ENCODE data around the gene HS3ST5.

Gene HS3ST5

DNA sequence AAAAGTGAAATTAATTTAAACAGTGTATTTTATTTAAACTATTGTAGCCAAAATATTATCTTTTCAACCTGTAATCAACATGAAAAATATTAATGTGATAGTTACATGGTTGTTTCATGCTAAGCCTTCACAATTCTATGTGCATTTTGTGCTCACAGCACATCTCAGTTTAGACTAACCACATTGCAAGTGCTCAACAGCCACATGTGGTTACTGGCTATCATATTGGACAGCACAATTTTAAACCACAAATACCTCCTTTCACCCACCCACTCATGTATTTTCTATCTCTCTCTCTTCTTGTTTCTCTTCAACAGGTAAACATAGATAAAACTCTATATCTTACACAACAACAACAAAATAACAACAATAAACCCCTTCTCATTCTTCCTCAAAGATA is 12.5 kb upstream of the HS3ST5 start:
- H3K4me3 ChIP-seq (ENCODE audit: low read depth, low read length), result no peak overlapping the region
- no peak for DNase-seq (ENCODE audit: low read depth)
- TF ChIP-seq, protein P1, sequence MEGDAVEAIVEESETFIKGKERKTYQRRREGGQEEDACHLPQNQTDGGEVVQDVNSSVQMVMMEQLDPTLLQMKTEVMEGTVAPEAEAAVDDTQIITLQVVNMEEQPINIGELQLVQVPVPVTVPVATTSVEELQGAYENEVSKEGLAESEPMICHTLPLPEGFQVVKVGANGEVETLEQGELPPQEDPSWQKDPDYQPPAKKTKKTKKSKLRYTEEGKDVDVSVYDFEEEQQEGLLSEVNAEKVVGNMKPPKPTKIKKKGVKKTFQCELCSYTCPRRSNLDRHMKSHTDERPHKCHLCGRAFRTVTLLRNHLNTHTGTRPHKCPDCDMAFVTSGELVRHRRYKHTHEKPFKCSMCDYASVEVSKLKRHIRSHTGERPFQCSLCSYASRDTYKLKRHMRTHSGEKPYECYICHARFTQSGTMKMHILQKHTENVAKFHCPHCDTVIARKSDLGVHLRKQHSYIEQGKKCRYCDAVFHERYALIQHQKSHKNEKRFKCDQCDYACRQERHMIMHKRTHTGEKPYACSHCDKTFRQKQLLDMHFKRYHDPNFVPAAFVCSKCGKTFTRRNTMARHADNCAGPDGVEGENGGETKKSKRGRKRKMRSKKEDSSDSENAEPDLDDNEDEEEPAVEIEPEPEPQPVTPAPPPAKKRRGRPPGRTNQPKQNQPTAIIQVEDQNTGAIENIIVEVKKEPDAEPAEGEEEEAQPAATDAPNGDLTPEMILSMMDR (IDR thresholded peaks at IDR 0.05; ENCODE audit: control insufficient read depth, extremely low read depth, insufficient read depth), result no peak

DNA sequence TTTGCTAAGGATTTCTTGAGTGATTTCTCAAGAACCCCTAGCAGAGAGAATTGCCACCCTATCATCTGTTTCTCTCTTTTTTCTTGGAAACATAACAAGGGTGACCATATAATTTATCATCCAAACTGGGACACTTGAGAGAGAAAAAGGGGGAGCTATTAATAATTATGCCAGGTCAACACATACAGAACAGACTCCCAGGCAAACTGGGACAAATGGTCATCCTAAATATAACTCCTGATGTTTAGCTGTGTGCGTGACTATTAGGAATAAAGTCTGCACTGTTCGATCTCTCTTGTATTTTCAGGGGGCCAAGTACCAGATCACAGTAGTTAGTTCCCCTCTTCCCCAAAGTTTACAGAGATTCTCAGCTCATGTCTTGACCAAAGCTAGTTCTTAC is 11.7 kb upstream of the HS3ST5 start:
- TF ChIP-seq, protein P1 (IDR thresholded peaks at IDR 0.05; ENCODE audit: control insufficient read depth, extremely low read depth, insufficient read depth), result no peak
- H3K4me3 ChIP-seq (ENCODE audit: low read depth, low read length), result no peak overlapping the region

DNA sequence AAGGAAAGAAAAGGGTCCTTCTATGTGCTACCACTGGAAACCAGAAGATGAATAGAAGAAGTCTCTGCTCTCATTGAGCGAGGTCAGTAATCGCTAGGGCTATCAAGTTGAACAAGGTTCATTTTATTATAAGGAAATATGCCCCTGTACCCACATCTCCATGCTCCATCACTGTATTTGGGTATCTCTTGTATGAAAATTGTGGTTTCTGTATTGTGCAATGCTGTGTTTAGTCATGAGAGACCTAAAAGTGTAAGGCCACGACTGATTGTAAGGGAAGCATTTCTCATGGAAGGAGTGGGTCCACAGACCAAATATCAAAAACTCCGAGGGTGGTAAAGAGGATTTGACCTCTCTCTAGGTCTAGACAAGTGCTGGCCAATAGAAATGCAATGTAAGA is 3.6 kb upstream of the HS3ST5 start:
- H3K4me3 ChIP-seq (ENCODE audit: low read depth, low read length), result no peak overlapping the region
- TF ChIP-seq, protein P1 (IDR thresholded peaks at IDR 0.05; ENCODE audit: control insufficient read depth, extremely low read depth, insufficient read depth), result no peak
- no peak for DNase-seq (ENCODE audit: low read depth)

More for the DNA sequence above, 11.7 kb upstream of the HS3ST5 start:
- no peak for DNase-seq (ENCODE audit: low read depth)

DNA sequence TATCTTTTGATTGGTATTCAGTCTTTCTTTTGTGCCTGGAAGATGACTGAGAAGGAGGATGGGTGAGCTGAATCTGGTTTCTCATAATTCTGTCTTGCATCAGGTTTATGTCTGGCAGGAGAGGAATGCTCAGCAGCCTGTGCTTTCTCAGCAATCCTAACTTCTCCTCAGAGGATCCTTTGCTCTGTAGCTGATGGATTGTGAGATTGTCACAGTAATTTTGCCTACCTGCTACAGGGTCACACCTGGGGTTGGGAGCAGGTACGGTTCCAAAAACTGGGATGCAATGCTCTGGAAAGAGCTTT is 2.1 kb upstream of the HS3ST5 start:
- TF ChIP-seq, protein P1 (IDR thresholded peaks at IDR 0.05; ENCODE audit: control insufficient read depth, extremely low read depth, insufficient read depth), result no peak
- no peak overlapping the region for H3K4me3 ChIP-seq (ENCODE audit: low read depth, low read length)
- DNase-seq (ENCODE audit: low read depth), result no peak

DNA sequence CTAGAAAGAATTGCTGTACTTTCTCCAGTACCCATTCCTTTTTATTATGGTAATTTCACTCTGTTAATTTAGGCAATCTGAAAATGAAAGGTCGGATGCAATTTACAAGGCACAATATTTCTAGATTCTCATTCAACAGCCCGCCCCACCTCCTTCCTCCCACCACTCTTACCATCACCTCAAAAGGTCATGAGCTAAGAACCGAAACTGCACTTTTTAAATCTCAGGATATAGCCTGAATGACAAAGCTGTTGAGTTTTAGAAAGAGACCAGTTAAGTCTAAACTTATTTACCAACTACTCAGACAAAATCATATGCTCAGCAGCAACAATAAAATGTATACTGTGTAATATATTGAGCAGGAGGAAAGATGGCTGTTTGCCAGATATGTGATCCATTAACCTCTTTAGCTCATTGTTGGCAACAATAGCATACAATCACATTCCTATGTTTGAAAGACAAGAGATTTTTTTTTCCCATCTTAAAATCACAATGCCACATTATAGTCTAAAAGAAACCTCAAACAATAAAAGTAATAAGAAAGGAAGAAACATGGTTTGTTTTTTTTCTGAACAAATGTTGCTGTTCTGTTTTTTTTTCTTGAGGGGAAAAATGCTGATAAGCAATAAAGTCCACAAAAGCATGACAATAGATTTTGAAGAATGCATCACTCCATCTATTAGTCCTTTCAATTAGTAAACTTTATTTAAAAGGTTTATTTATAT is 1.6 kb upstream of the HS3ST5 start:
- H3K4me3 ChIP-seq (ENCODE audit: low read depth, low read length), result no peak overlapping the region
- no peak for DNase-seq (ENCODE audit: low read depth)
- TF ChIP-seq, protein P1 (IDR thresholded peaks at IDR 0.05; ENCODE audit: control insufficient read depth, extremely low read depth, insufficient read depth), result no peak

DNA sequence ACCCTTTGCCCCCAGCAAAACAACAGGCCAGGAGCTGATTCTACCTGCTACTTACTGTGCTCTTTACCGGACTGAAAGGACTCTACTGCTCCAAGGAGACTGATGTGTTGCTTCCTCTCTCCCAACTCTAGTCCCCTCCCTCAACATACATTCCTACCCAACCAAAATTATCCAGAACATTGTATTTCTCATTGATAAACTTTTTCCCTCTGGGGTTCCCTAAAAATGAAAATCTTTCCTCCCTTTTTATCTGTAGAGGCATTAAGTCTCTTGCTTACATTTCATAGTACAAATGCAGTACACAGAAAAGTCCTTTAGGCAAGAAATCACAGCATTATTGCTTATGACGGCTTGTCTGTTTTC is 940 bp upstream of the HS3ST5 start:
- TF ChIP-seq, protein P1 (IDR thresholded peaks at IDR 0.05; ENCODE audit: control insufficient read depth, extremely low read depth, insufficient read depth), result no peak

More for the DNA sequence above, 940 bp upstream of the HS3ST5 start:
- H3K4me3 ChIP-seq (ENCODE audit: low read depth, low read length), result no peak overlapping the region
- no peak for DNase-seq (ENCODE audit: low read depth)

All from LNCaP clone FGC (cell line).